K562 (cell line): ENCODE data around the gene GPX6. TPM values are rescaled to one million over a fixed set of nuclear protein-coding genes. Genes with fewer than 3 reads are reported as not detected.

Experiments used
- CEBPB ChIP-seq: fragments of 450-650 bp; IDR thresholded peaks from 2 replicates; pipeline ENCODE4 v1.6.1; 2016; ENCODE audit warnings: missing genetic modification characterization, missing compliant biosample characterization
- ELF4 ChIP-seq: fragments of 450-650 bp; formaldehyde crosslinking; IDR thresholded peaks from 2 replicates; pipeline ENCODE4 v1.4.0; 2022; ENCODE audit warnings: missing genetic modification characterization
- ILF3 ChIP-seq: fragments of 450-650 bp; IDR thresholded peaks from 2 replicates; pipeline ENCODE4 v1.6.1; 2018; ENCODE audit warnings: antibody characterized with exemption, mild to moderate bottlenecking, moderate library complexity, borderline replicate concordance
- MEIS2 ChIP-seq: fragments of 450-650 bp; IDR thresholded peaks from 2 replicates; pipeline ENCODE4 v1.6.1; 2014; ENCODE audit warnings: mild to moderate bottlenecking; ENCODE audit not compliant: partially characterized antibody
- NBN ChIP-seq: fragments of 450-650 bp; IDR thresholded peaks from 2 replicates; pipeline ENCODE4 v1.6.1; 2016; ENCODE audit warnings: low read depth, mild to moderate bottlenecking
- PML ChIP-seq: IDR thresholded peaks from 2 replicates; pipeline ENCODE4 v1.6.1; 2012; ENCODE audit warnings: low read length, inconsistent platforms
- SMARCC2 ChIP-seq: fragments of 450-650 bp; IDR thresholded peaks from 2 replicates; pipeline ENCODE4 v1.6.1; 2017; ENCODE audit warnings: antibody characterized with exemption, moderate library complexity, mild to moderate bottlenecking, low read depth
- TCFL5 ChIP-seq: fragments of 250-450 bp; sonication (Bioruptor Pico); conservative IDR thresholded peaks from 2 replicates; pipeline ENCODE4 v1.6.1; 2021; ENCODE audit warnings: mild to moderate bottlenecking, moderate library complexity, matching md5 sums
- TEAD1 ChIP-seq, 2 experiments: fragments of 450-650 bp in 1 of 2; sonication (generic) in 1 of 2; formaldehyde crosslinking; IDR thresholded peaks; 2 replicates each; pipeline versions ENCODE4 v1.4.0 to v1.8.0; 2020 to 2022; ENCODE audit warnings: mild to moderate bottlenecking in 2 of 2, missing genetic modification reagents in 1 of 2
- ZFP36 ChIP-seq: fragments of 150-350 bp; IDR thresholded peaks from 2 replicates; pipeline ENCODE4 v1.6.1; 2018; ENCODE audit warnings: low read length, low read depth; ENCODE audit not compliant: partially characterized antibody
- ZNF408 ChIP-seq: fragments of 250-450 bp; sonication (Bioruptor Pico); IDR thresholded peaks from 2 replicates; pipeline ENCODE4 v1.4.0; 2020; ENCODE audit warnings: low read depth, mild to moderate bottlenecking, moderate library complexity
- polyA plus RNA-seq, 8 experiments: library from polyadenylated mRNA; depleted of rRNA in 4 of 8; stranded (reverse) in 5 of 8; unstranded in 3 of 8; fragments of >200 nt; fragmentation: Nextera tagmentation in 2 of 8; fragmentation: Illumina TruSeq in 1 of 8; extraction: Ambion mirVana in 2 of 8; extraction: Trizol in 1 of 8; gene quantifications; 2 replicates each; pipeline versions ENCODE4 v1.2.1 to v1.2.3, GENCODE V29; 2011 to 2014; ENCODE audit warnings: inconsistent platforms in 1 of 8, missing spikeins in 1 of 8
- total RNA-seq, 7 experiments: library from RNA; depleted of rRNA in 6 of 7; stranded (reverse); fragments of >200 nt in 6 of 7; fragmentation: Illumina TruSeq in 2 of 7; extraction: Trizol in 2 of 7; gene quantifications; 2 replicates each; pipeline versions ENCODE4 v1.2.1 to v1.2.3, GENCODE V29; 2011 to 2021; ENCODE audit warnings: low replicate concordance in 1 of 7
- TF ChIP-seq, protein P1 (sequence below): fragments of 450-650 bp; formaldehyde crosslinking; IDR thresholded peaks from 2 replicates; pipeline ENCODE4 v1.4.0; 2020; ENCODE audit warnings: mild to moderate bottlenecking
- TF ChIP-seq, protein P2 (sequence below): IDR thresholded peaks from 2 replicates; pipeline ENCODE4 v1.6.1; 2011; ENCODE audit warnings: borderline replicate concordance, low read depth, mild to moderate bottlenecking, moderate library complexity, low read length; ENCODE audit not compliant: insufficient read depth, poor library complexity, severe bottlenecking
- TF ChIP-seq, protein P3 (sequence below): fragments of 200-400 bp; formaldehyde crosslinking; IDR thresholded peaks from 2 replicates; pipeline ENCODE4 v1.6.1; 2017; ENCODE audit warnings: mild to moderate bottlenecking, low read depth, low read length, moderate library complexity
- TF ChIP-seq, protein P4 (sequence below): fragments of 250-450 bp; sonication (Bioruptor Pico); IDR thresholded peaks from 2 replicates; pipeline ENCODE4 v1.5.0; 2021; ENCODE audit warnings: mild to moderate bottlenecking, moderate library complexity

The GPX6 gene
- total and polyA plus RNA-seq, 9 of the 15 experiments (the other 6 are each of a cell fraction or from before 2014, with no cell fraction given) = not detected

DNA sequence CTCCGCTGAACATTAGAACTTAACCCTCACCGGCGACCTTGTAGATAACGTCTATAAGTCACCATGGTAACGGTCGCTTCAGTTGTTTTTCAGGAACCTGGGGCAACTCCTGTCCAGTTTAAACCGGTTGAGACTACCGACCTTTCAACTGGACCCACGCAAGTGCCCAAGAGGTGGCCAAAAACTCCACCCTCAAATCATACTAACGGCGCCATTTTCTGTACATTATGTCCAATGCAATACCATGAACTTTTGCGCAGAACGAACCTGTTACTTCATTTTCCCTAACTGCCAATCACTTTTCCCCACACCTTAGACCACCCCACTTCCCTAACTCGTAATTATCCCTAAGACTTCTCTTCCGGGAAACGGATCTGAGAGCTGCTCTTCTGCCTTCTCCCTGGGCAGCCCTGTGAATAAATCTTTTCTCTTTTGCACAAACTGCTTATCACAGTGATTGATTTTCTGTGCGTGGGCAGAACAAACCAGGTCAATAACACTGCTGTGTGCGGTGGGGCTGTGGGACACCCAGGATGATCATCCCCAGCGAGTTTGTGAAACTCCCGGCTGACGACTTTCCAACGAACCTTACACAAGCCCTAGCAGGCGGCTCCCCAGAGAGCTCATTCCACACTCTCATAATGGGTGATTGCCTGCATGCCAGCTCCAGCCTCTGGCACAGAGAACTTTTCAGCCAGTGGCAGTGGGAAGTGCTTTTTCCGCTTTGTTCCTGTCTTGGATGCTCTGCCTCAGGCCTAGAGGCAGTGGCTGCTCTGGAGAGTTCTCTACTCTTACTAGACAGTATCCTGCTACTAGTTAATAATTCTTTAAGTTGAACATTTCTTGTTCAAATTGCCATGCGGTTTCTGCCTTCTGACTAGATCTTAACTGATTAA is 38.6 kb upstream of the GPX6 start (continued):
- TF ChIP-seq ILF3 (no peak), NBN (no peak; the same call in 1 of the 2 replicates), SMARCC2 (no peak), ZNF408 (CRISPR knock-in tag) (no peak), MEIS2 (peak; percentile 71), CEBPB (tag) (peak; percentile 54; the same call in 1 of the 2 replicates), ZFP36 (no peak), ELF4 (CRISPR knock-in tag) (peak; percentile 78), TCFL5 (no peak; the same call in 1 of the 2 replicates), PML (0 out of 2 replicates have a peak, but pooled peaks have one; percentile 43), TEAD1 (CRISPR knock-in tag; IDR thresholded peaks at IDR 0.05) (peak in 1 of 2 experiments; percentile 82; a peak in 2 of 4 replicates)
- TF ChIP-seq, protein P1, sequence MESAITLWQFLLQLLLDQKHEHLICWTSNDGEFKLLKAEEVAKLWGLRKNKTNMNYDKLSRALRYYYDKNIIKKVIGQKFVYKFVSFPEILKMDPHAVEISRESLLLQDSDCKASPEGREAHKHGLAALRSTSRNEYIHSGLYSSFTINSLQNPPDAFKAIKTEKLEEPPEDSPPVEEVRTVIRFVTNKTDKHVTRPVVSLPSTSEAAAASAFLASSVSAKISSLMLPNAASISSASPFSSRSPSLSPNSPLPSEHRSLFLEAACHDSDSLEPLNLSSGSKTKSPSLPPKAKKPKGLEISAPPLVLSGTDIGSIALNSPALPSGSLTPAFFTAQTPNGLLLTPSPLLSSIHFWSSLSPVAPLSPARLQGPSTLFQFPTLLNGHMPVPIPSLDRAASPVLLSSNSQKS (CRISPR knock-in tag) = no peak
- TF ChIP-seq, protein P2, sequence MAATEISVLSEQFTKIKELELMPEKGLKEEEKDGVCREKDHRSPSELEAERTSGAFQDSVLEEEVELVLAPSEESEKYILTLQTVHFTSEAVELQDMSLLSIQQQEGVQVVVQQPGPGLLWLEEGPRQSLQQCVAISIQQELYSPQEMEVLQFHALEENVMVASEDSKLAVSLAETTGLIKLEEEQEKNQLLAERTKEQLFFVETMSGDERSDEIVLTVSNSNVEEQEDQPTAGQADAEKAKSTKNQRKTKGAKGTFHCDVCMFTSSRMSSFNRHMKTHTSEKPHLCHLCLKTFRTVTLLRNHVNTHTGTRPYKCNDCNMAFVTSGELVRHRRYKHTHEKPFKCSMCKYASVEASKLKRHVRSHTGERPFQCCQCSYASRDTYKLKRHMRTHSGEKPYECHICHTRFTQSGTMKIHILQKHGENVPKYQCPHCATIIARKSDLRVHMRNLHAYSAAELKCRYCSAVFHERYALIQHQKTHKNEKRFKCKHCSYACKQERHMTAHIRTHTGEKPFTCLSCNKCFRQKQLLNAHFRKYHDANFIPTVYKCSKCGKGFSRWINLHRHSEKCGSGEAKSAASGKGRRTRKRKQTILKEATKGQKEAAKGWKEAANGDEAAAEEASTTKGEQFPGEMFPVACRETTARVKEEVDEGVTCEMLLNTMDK = no peak
- TF ChIP-seq, protein P3, sequence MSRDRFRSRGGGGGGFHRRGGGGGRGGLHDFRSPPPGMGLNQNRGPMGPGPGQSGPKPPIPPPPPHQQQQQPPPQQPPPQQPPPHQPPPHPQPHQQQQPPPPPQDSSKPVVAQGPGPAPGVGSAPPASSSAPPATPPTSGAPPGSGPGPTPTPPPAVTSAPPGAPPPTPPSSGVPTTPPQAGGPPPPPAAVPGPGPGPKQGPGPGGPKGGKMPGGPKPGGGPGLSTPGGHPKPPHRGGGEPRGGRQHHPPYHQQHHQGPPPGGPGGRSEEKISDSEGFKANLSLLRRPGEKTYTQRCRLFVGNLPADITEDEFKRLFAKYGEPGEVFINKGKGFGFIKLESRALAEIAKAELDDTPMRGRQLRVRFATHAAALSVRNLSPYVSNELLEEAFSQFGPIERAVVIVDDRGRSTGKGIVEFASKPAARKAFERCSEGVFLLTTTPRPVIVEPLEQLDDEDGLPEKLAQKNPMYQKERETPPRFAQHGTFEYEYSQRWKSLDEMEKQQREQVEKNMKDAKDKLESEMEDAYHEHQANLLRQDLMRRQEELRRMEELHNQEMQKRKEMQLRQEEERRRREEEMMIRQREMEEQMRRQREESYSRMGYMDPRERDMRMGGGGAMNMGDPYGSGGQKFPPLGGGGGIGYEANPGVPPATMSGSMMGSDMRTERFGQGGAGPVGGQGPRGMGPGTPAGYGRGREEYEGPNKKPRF = no peak
- TF ChIP-seq, protein P4, sequence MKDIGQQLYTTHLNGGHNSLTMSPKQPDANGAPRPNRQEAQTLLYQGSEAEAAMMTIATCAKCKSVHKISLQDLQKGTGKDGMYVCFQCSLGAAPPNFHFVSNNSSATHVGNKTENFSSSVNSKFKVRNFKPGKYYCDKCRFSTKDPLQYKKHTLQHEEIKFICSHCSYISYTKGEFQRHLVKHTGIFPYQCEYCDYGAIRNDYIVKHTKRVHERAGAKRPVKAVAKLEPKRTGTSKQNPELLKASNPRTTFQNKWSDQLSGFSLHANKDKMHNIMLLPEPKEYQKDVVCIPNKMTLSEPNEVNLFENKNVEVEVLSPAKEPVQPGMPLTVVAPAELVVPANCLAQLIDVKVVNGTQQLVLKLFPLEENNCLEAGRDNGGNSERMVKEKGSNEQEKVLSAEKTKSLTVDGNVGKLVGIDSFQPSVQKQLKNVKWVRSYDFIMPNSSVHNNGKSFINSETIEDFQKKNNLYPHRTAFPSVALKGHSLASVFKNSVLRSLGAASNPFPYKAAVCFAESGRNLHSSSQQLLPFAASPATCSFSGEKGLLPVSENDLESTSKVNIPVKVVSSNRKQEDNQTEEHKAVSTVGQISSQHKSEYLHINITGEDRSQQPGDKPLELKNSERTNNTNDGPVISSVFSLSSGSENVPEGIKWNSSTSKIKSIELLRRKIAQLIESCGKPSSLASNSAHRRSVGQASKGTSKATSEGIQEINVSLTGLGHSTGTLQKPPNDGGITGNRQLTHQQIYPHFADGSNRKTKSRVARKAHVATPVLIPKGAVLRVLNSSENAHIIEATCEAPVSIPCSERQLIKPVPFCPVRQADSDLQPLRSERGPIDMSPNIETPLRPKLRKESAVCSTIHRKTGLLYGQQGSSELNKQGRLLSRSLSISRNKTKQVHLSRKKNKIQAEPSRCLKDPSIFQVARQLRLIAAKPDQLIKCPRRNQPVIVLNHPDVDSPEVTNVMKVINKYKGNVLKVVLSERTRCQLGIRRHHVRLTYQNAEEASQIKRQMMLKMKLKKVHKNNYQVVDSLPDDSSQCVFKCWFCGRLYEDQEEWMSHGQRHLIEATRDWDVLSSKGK = no peak
